Heart right ventricle (tissue), 16 donors: ENCODE data around the gene TIGD2. TPM values are rescaled to one million over a fixed set of nuclear protein-coding genes. Genes with fewer than 3 reads are reported as not detected.

ENCODE experiments used
- ATAC-seq, 8 donors: fragments of 200-7000 bp; cut with Tn5 transposase; one replicate each; pipeline ENCODE4 v1.9.1; 2020; ENCODE audit warnings: mild to moderate bottlenecking in 8 of 8, moderate library complexity in 8 of 8, moderate number of reproducible peaks in 1 of 8
- DNase-seq, 2 donors: peaks; one replicate each; pipeline ENCODE4 v3.0.0-alpha.2; 2020
- H3K27ac ChIP-seq, 10 donors: fragments of 200-600 bp; sonication (generic) in 2 of 10; one replicate each; pipeline versions ENCODE4 v1.5.0 to v1.8.0; 2020 to 2022; ENCODE audit warnings: mild to moderate bottlenecking in 3 of 10
- H3K27me3 ChIP-seq, 7 donors: fragments of 200-600 bp; one replicate each; pipeline ENCODE4 v1.8.0; 2021 to 2022; ENCODE audit warnings: mild to moderate bottlenecking in 2 of 7
- H3K36me3 ChIP-seq, 9 donors: fragments of 200-600 bp; sonication (generic) in 1 of 9; one replicate each; pipeline versions ENCODE4 v1.5.0 to v1.8.0; 2020 to 2022; ENCODE audit warnings: mild to moderate bottlenecking in 2 of 9
- H3K4me1 ChIP-seq, 9 donors: fragments of 200-600 bp; sonication (generic) in 1 of 9; one replicate each; pipeline versions ENCODE4 v1.5.0 to v1.8.0; 2020 to 2022; ENCODE audit warnings: mild to moderate bottlenecking in 4 of 9
- H3K4me3 ChIP-seq, 10 donors: fragments of 200-600 bp; sonication (generic) in 2 of 10; one replicate each; pipeline versions ENCODE4 v1.5.0 to v1.8.0; 2020 to 2022; ENCODE audit warnings: mild to moderate bottlenecking in 7 of 10, moderate library complexity in 2 of 10
- H3K9me3 ChIP-seq, 11 donors: fragments of 200-600 bp in 10 of 11; sonication (generic) in 2 of 11; one replicate each; pipeline versions ENCODE4 v1.5.0 to v1.8.0; 2013 to 2022; ENCODE audit warnings: mild to moderate bottlenecking in 2 of 11, control low read depth in 1 of 11, moderate library complexity in 1 of 11
- WGBS, 2 donors: extraction: QIAGEN DNeasy Blood & Tissue Kit; methylation state at CpG; one replicate each; pipeline ENCODE4 v1.1.7; 2013; ENCODE audit warnings: inconsistent platforms in 1 of 2; 5-methylcytosine and 5-hydroxymethylcytosine counted together
- intact Hi-C, 10 donors: fragments of 100-400 bp; cut with DNase I; formaldehyde crosslinking; loops; one replicate each; pipeline versions ENCODE4 v1.11.1 to v1.14.2; 2022
- polyA plus RNA-seq, 2 donors: library from polyadenylated mRNA; stranded (reverse); fragments of 200-250 nt; gene quantifications; one replicate each; pipeline ENCODE4 v1.2.3, GENCODE V29; 2013
- total RNA-seq, 10 donors: library from RNA; stranded (reverse); fragmentation: NEBNext Ultra II Directional in 3 of 10; extraction: Animal tissue kit (Norgen Biotek cat#: 25700) in 3 of 10; gene quantifications; one replicate each; pipeline versions ENCODE4 v1.2.1 to v1.2.4, GENCODE V29; 2021 to 2023
- TF ChIP-seq, protein P1 (sequence below), 9 donors: fragments of 200-600 bp; sonication (generic) in 2 of 9; IDR thresholded peaks; one replicate each; pipeline versions ENCODE4 v1.5.0 to v1.8.0; 2021 to 2022; ENCODE audit warnings: antibody characterized with exemption in 9 of 9, mild to moderate bottlenecking in 5 of 9, moderate library complexity in 1 of 9
- donor health status: Arrhythmogenic right ventricular cardiomyopathy.
- donor health status: ischemic (EF 13 %, LVEDD 7.1; RV severe dilation, severe dysfunction).
- donor health status: healthy with polysubstance abuse.
- donor health status: DM: no; HTN: yes; CAD: no.
- donor health status: DM: no; HTN: no; CAD: no.
- donor health status: ischemic (EF 25% LVEDD 6.9; RV normal size, moderate dysfunction).
- donor health status: ischemic (EF 25% LVEDD 5.7; RV mildly dilated, moderate dysfunction).
- donor health status: healthy.
- donor health status: DM: yes; HTN: yes; CAD: no.
- donor health status: Ischemic cardiomyopathy.
- donor health status: ischemic (EF 35%, LVEDD 5.7; RV mildly dilated, moderate dysfunction).
- donor health status: nonischemic (EF 11% LVEDD 7.7; RV severe dilation, severe dysfunction).
- donor health status: DM: yes; HTN: yes; CAD: no.
- donor health status: PGD.
- donor health status: ischemic (EF 29% LVEDD 5.4; RV normal size, mild dysfunction).
- donor health status: nonischemic (EF 23%, LVEDD 6.1; RV moderate dilation, normal function).

TIGD2 gene
- total and polyA plus RNA-seq, 12 donors: 1.2 to 2.8 (median 1.9) TPM

DNA sequence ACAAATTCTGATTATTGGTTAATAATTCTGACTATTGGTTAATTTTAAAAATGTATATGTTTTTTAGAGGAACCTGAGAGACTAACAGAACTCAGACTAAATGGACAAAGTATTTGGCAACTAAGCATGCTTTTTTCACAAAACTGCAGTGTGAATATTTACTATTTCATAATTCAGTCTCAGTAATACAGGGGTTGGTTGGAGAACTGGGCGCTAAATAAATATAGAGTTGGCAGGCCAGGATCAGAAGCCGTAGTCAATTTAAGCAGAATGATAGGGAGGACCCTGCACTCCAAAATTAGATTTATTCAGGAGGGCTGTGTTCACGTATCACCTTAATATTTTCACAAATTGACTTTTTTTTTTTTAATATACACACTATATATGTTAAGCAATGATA lies 5.8 kb downstream of the TIGD2 start:
- ATAC-seq: no peak
- Histone ChIP-seq H3K27ac (no peak overlapping the region), H3K4me1 (peaks cover 0 to 7% (median 5%) of the 10 kb centered on the region in 9 donors), H3K36me3 (no peaks in the 10 kb centered on the region), H3K27me3 (no peaks in the 10 kb centered on the region), H3K4me3 (no peak overlapping the region), H3K9me3 (peaks cover 0 to 10% (median 0%) of the 10 kb centered on the region in 11 donors)
- intact Hi-C loops: loop anchor here in 2 of 10 donors (10.0 kb wide), 1 partner anchor 302 kb away; no protein-coding TSS in a partner anchor
- no peak for DNase-seq
- TF ChIP-seq, protein P1, sequence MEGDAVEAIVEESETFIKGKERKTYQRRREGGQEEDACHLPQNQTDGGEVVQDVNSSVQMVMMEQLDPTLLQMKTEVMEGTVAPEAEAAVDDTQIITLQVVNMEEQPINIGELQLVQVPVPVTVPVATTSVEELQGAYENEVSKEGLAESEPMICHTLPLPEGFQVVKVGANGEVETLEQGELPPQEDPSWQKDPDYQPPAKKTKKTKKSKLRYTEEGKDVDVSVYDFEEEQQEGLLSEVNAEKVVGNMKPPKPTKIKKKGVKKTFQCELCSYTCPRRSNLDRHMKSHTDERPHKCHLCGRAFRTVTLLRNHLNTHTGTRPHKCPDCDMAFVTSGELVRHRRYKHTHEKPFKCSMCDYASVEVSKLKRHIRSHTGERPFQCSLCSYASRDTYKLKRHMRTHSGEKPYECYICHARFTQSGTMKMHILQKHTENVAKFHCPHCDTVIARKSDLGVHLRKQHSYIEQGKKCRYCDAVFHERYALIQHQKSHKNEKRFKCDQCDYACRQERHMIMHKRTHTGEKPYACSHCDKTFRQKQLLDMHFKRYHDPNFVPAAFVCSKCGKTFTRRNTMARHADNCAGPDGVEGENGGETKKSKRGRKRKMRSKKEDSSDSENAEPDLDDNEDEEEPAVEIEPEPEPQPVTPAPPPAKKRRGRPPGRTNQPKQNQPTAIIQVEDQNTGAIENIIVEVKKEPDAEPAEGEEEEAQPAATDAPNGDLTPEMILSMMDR (IDR thresholded peaks at IDR 0.05): no peak
- WGBS, 2 donors: 96 to 97% methylated on average over 3 of the region's 3 CpGs

DNA sequence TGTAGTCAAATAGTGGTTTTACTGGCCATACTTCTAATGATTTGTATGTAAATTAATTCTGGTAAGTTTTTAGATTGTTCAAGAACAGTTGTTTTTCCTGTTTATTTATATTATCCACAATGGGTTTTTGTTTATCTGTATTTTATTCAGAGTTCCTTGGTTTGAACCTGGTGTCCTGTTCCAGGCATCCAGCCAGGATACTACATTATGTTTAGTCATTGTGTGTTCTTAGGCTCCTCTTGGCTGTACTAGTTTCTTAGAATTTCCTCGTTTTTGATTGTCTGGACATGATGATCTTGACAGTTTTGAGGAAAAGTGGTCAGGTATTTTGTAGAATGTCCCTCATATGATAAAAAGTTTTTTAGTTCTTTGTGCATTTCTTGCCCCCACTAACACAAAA lies 7.8 kb downstream of the TIGD2 start:
- Histone ChIP-seq H3K27ac (no peak overlapping the region), H3K9me3 (peaks cover 0 to 10% (median 0%) of the 10 kb centered on the region in 11 donors), H3K36me3 (no peaks in the 10 kb centered on the region), H3K27me3 (no peaks in the 10 kb centered on the region), H3K4me3 (no peak overlapping the region), H3K4me1 (no peaks in the 10 kb centered on the region)
- intact Hi-C loops: loop anchor here in 2 of 10 donors (10.0 kb wide), 1 partner anchor 304 kb away; no protein-coding TSS in a partner anchor
- no peak for DNase-seq
- WGBS, 2 donors: 45 to 78% methylated on average over 1 of the region's 1 CpG
- TF ChIP-seq, protein P1 (IDR thresholded peaks at IDR 0.05): no peak
- no peak for ATAC-seq

DNA sequence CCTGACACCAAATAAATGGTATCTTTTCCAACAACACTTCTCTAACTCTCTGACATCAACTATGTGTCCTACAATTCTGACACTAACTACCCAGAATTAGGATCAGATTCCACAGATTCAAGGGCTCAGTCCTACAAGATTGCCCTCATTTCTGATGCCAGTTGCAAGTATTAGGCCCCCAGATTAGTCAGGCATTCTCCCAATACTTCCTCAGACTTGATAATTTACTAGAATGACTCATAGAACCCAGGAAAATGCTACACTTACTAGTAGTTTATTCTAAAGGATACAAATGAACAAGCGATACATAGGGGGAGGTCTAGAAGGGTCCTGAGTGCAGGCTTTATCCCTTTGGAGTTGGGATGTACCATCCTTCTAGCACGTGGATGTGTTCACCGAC lies 8.5 kb downstream of the TIGD2 start:
- no peak for ATAC-seq
- H3K4me3 ChIP-seq: no peak overlapping the region
- no peak for DNase-seq
- H3K9me3 ChIP-seq: peaks cover 0 to 9% (median 0%) of the 10 kb centered on the region in 11 donors
- H3K27me3 ChIP-seq: no peaks in the 10 kb centered on the region
- TF ChIP-seq, protein P1 (IDR thresholded peaks at IDR 0.05): no peak
- intact Hi-C loops: loop anchor here in 2 of 10 donors (10.0 kb wide), 1 partner anchor 305 kb away; no protein-coding TSS in a partner anchor
- H3K36me3 ChIP-seq: no peaks in the 10 kb centered on the region
- no peaks in the 10 kb centered on the region for H3K4me1 ChIP-seq
- WGBS, 2 donors: 95 to 96% methylated on average over 3 of the region's 3 CpGs
- H3K27ac ChIP-seq: no peak overlapping the region

DNA sequence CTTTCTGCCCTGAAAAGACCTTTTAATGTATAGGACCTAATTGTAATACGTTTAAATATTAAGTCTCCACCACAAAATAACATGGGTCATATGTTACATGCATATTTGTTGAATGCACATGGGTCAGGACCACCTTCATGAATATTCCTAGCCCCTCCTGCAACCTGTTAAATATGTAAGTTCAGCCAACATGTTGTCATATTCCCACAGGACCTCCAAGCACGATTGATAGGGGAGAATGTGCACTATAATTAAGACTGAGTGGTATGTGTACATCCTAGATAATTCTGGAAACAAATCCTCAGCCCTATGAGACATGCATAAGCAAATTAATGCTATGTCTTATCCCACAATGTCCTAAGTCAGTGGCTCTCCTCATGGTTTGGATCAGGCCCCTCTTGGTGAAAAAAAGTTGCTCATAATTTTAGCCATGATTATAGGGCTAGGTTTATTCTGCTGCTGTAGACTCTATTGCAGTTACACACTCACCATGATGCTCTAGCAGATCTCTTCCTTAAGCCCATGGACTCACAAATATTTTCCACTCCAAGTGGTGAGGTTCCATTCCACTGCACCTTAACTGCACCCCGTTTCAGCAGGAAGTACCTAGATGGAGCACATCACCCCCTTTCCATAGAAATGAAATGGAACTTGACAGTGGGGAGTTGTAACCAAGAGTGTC lies 10.2 kb downstream of the TIGD2 start:
- 77 to 78% methylated on average over 3 of the region's 3 CpGs for WGBS, 2 donors
- DNase-seq (no peak), ATAC-seq (no peak)
- no peaks in the 10 kb centered on the region for H3K27me3 ChIP-seq
- intact Hi-C loops: no loop called here
- no peak overlapping the region for H3K27ac ChIP-seq
- H3K36me3 ChIP-seq: no peaks in the 10 kb centered on the region
- no peaks in the 10 kb centered on the region for H3K4me1 ChIP-seq
- H3K4me3 ChIP-seq: no peak overlapping the region
- TF ChIP-seq, protein P1 (IDR thresholded peaks at IDR 0.05): no peak
- no peaks in the 10 kb centered on the region for H3K9me3 ChIP-seq
